ENCODE results near the gene GTF2H4. TPM values are rescaled to one million over a fixed set of nuclear protein-coding genes. Genes with fewer than 3 reads are reported as not detected.
A peak's percentile ranks its signal among the peaks of the same experiment; 100 is the strongest.

Gene GTF2H4
- total and polyA plus RNA-seq, 2 donors (not counting 1 experiment from before 2014, with no cell fraction given), result 12.2 to 15.3 TPM

- H3K27me3 ChIP-seq (ENCODE audit: control insufficient read depth, insufficient read depth, low read length), result no peaks in the 10 kb centered on the region
- H3K36me3 ChIP-seq (ENCODE audit: control insufficient read depth, insufficient read depth, low read length), result peaks cover 10% of the 10 kb centered on the region
- peak; percentile 53 to 78 for DNase-seq (ENCODE audit: low read depth in 2 of 2)
- no peak overlapping the region for H2AFZ ChIP-seq (ENCODE audit: low read length)
- no peak overlapping the region for H3K4me2 ChIP-seq (ENCODE audit: extremely low read depth, insufficient read depth, low read length)
- H3K4me1 ChIP-seq (ENCODE audit: control insufficient read depth, extremely low read depth, insufficient read depth, low read length), result peaks cover 8% of the 10 kb centered on the region
- no peak overlapping the region for H3K27ac ChIP-seq (ENCODE audit: insufficient read depth, low read length)
- H4K20me1 ChIP-seq (ENCODE audit: control insufficient read depth, extremely low read depth, insufficient read depth, low read length), result no peaks in the 10 kb centered on the region
- H3K9ac ChIP-seq (ENCODE audit: insufficient read depth, low read length), result no peak overlapping the region
- H3K79me2 ChIP-seq (ENCODE audit: control insufficient read depth, insufficient read depth, low read length), result no peaks in the 10 kb centered on the region
- no peaks in the 10 kb centered on the region for H3K9me3 ChIP-seq (ENCODE audit: control insufficient read depth, insufficient read depth, low read depth, low read length)
- no peak overlapping the region for H3K4me3 ChIP-seq (replicated peaks in 1 of 4; ENCODE audit: control extremely low read depth in 1 of 4, insufficient read depth in 1 of 4, low read depth in 3 of 4, low read length in 4 of 4)
- peak; percentile 71 to 74 for TF ChIP-seq CTCF (conservative IDR thresholded peaks at IDR 0.05 in 1 of 2, IDR thresholded peaks at IDR 0.05 in 1 of 2; ENCODE audit: low read depth in 1 of 2, low read length in 2 of 2)
- TF ChIP-seq EZH2 (IDR thresholded peaks at IDR 0.05; ENCODE audit: low read length, missing control alignments), result no peak
Measured at GRCh38 chr6:30915591-30915946, 7.6 kb downstream of the GTF2H4 start.

GRCh38 chr6:30917041-30917440 lies 9.0 kb downstream of the GTF2H4 start:
- Histone ChIP-seq H3K4me1 (ENCODE audit: control insufficient read depth, extremely low read depth, insufficient read depth, low read length) (peaks cover 8% of the 10 kb centered on the region), H3K79me2 (ENCODE audit: control insufficient read depth, insufficient read depth, low read length) (no peaks in the 10 kb centered on the region), H3K36me3 (ENCODE audit: control insufficient read depth, insufficient read depth, low read length) (peaks cover 4% of the 10 kb centered on the region), H2AFZ (ENCODE audit: low read length) (no peak overlapping the region), H3K4me3 (replicated peaks in 1 of 4; ENCODE audit: control extremely low read depth in 1 of 4, insufficient read depth in 1 of 4, low read depth in 3 of 4, low read length in 4 of 4) (no peak overlapping the region), H3K9ac (ENCODE audit: insufficient read depth, low read length) (no peak overlapping the region), H3K27me3 (ENCODE audit: control insufficient read depth, insufficient read depth, low read length) (no peaks in the 10 kb centered on the region), H3K4me2 (ENCODE audit: extremely low read depth, insufficient read depth, low read length) (no peak overlapping the region), H3K27ac (ENCODE audit: insufficient read depth, low read length) (no peak overlapping the region), H3K9me3 (ENCODE audit: control insufficient read depth, insufficient read depth, low read depth, low read length) (no peaks in the 10 kb centered on the region), H4K20me1 (ENCODE audit: control insufficient read depth, extremely low read depth, insufficient read depth, low read length) (no peaks in the 10 kb centered on the region)
- no peak for DNase-seq (ENCODE audit: low read depth in 2 of 2)
- no peak for TF ChIP-seq CTCF (conservative IDR thresholded peaks at IDR 0.05 in 1 of 2, IDR thresholded peaks at IDR 0.05 in 1 of 2; ENCODE audit: low read depth in 1 of 2, low read length in 2 of 2)
- TF ChIP-seq EZH2 (IDR thresholded peaks at IDR 0.05; ENCODE audit: low read length, missing control alignments), result no peak

- H3K9me3 ChIP-seq (ENCODE audit: control insufficient read depth, insufficient read depth, low read depth, low read length), result no peaks in the 10 kb centered on the region
- H3K4me3 ChIP-seq (replicated peaks in 1 of 4; ENCODE audit: control extremely low read depth in 1 of 4, insufficient read depth in 1 of 4, low read depth in 3 of 4, low read length in 4 of 4), result no peak overlapping the region
- no peaks in the 10 kb centered on the region for H3K79me2 ChIP-seq (ENCODE audit: control insufficient read depth, insufficient read depth, low read length)
- TF ChIP-seq EZH2 (IDR thresholded peaks at IDR 0.05; ENCODE audit: low read length, missing control alignments), result no peak
- no peak for TF ChIP-seq CTCF (conservative IDR thresholded peaks at IDR 0.05 in 1 of 2, IDR thresholded peaks at IDR 0.05 in 1 of 2; ENCODE audit: low read depth in 1 of 2, low read length in 2 of 2)
- H3K27ac ChIP-seq (ENCODE audit: insufficient read depth, low read length), result no peak overlapping the region
- no peaks in the 10 kb centered on the region for H4K20me1 ChIP-seq (ENCODE audit: control insufficient read depth, extremely low read depth, insufficient read depth, low read length)
- no peak overlapping the region for H2AFZ ChIP-seq (ENCODE audit: low read length)
- no peak for DNase-seq (ENCODE audit: low read depth in 2 of 2)
- H3K9ac ChIP-seq (ENCODE audit: insufficient read depth, low read length), result no peak overlapping the region
- H3K4me2 ChIP-seq (ENCODE audit: extremely low read depth, insufficient read depth, low read length), result no peak overlapping the region
- no peaks in the 10 kb centered on the region for H3K27me3 ChIP-seq (ENCODE audit: control insufficient read depth, insufficient read depth, low read length)
- H3K4me1 ChIP-seq (ENCODE audit: control insufficient read depth, extremely low read depth, insufficient read depth, low read length), result peaks cover 8% of the 10 kb centered on the region
- H3K36me3 ChIP-seq (ENCODE audit: control insufficient read depth, insufficient read depth, low read length), result peaks cover 5% of the 10 kb centered on the region
Measured at GRCh38 chr6:30917487-30917886, 9.5 kb downstream of the GTF2H4 start.

Data from fibroblast of lung (primary cell).